H1 (cell line): ENCODE data around the gene POLR2F. TPM values are rescaled to one million over a fixed set of nuclear protein-coding genes. Genes with fewer than 3 reads are reported as not detected.

ENCODE experiments used
- CTCF ChIA-PET: fragments of 300-600 bp; sonication (Branson Sonifier 250); formaldehyde crosslinking; loops from one replicate; lab custom pipeline; 2021; ENCODE audit not compliant: partially characterized antibody; lab: Charles Lee
- POLR2A ChIA-PET: fragments of 300-600 bp; sonication (Branson Sonifier 250); formaldehyde crosslinking; loops from one replicate; lab custom pipeline; 2021; ENCODE audit warnings: inconsistent platforms; ENCODE audit not compliant: partially characterized antibody; lab: Charles Lee
- DNase-seq, 2 experiments: peaks; one replicate each; pipeline versions ENCODE4 v3.0.0 to v3.0.0-alpha.2; 2010 to 2022; ENCODE audit warnings: low spot score in 2 of 2, low read depth in 1 of 2, mixed read lengths in 1 of 2
- FAIRE-seq: peaks from 2 replicates; lab custom pipeline; 2011; peaks lifted over from hg19 to GRCh38; lab: Jason Lieb, UNC
- H2AFZ ChIP-seq: 2 replicates; pipeline ENCODE4 v1.8.1; 2012; ENCODE audit warnings: low read length, inconsistent platforms
- H2AK5ac ChIP-seq: 2 replicates; pipeline ENCODE4 v1.6.1; 2013; ENCODE audit warnings: low read depth, low read length
- H2BK120ac ChIP-seq: replicated peaks from 2 replicates; pipeline ENCODE3; 2013; ENCODE audit warnings: low read depth, low read length, inconsistent platforms
- H2BK12ac ChIP-seq: 2 replicates; pipeline ENCODE4 v1.6.1; 2013; ENCODE audit warnings: low read depth, low read length
- H2BK15ac ChIP-seq: 2 replicates; pipeline ENCODE4 v1.6.1; 2013; ENCODE audit warnings: low read length
- H2BK20ac ChIP-seq: 2 replicates; pipeline ENCODE4 v1.6.1; 2013; ENCODE audit warnings: low read length
- H2BK5ac ChIP-seq: 2 replicates; pipeline ENCODE4 v1.6.1; 2013; ENCODE audit warnings: low read depth, low read length
- H3K14ac ChIP-seq: 2 replicates; pipeline ENCODE4 v1.6.1; 2013; ENCODE audit warnings: inconsistent platforms; ENCODE audit not compliant: insufficient read length
- H3K18ac ChIP-seq: 2 replicates; pipeline ENCODE4 v1.6.1; 2013; ENCODE audit warnings: low read length; ENCODE audit errors: extremely low read depth
- H3K23ac ChIP-seq: 2 replicates; pipeline ENCODE4 v1.6.1; 2013; ENCODE audit warnings: inconsistent platforms; ENCODE audit not compliant: insufficient read length
- H3K23me2 ChIP-seq: 2 replicates; pipeline ENCODE4 v1.6.1; 2013; ENCODE audit warnings: low read depth, low read length
- H3K27ac ChIP-seq: 2 replicates; pipeline ENCODE4 v1.6.1; 2011; ENCODE audit warnings: low read depth, low read length, inconsistent platforms
- H3K27me3 ChIP-seq, 4 experiments: replicated peaks in 1 of 4; 1 replicate in 1 of 4; 2 replicates in 3 of 4; pipeline versions ENCODE4 v1.6.1 to v1.8.1; 2011 to 2013; ENCODE audit warnings: low read length in 3 of 4, mild to moderate bottlenecking in 3 of 4, inconsistent platforms in 2 of 4, mixed read lengths in 2 of 4, moderate library complexity in 1 of 4; ENCODE audit not compliant: control insufficient read depth in 3 of 4, insufficient read depth in 3 of 4; ENCODE audit errors: extremely low read depth in 1 of 4
- H3K36me3 ChIP-seq, 4 experiments: 2 replicates each; pipeline versions ENCODE4 v1.6.1 to v1.8.1; 2011 to 2013; ENCODE audit warnings: mild to moderate bottlenecking in 4 of 4, low read length in 3 of 4, moderate library complexity in 2 of 4, control low read depth in 1 of 4, inconsistent platforms in 1 of 4; ENCODE audit not compliant: insufficient read depth in 4 of 4, control insufficient read depth in 2 of 4
- H3K4ac ChIP-seq: replicated peaks from 2 replicates; pipeline ENCODE3; 2013; ENCODE audit warnings: low read length, low read depth, mixed read lengths, inconsistent platforms; ENCODE audit not compliant: insufficient read length
- H3K4me1 ChIP-seq, 4 experiments: replicated peaks in 1 of 4; 1 replicate in 1 of 4; 2 replicates in 3 of 4; pipeline versions ENCODE4 v1.6.1 to v1.8.1; 2011 to 2013; ENCODE audit warnings: low read length in 3 of 4, inconsistent platforms in 2 of 4, mixed read lengths in 1 of 4; ENCODE audit not compliant: insufficient read depth in 4 of 4, control insufficient read depth in 3 of 4
- H3K4me2 ChIP-seq, 2 experiments: 2 replicates each; pipeline versions ENCODE4 v1.6.1 to v1.8.1; 2011 to 2013; ENCODE audit warnings: low read depth in 2 of 2, low read length in 2 of 2, control low read depth in 1 of 2, inconsistent platforms in 1 of 2, mild to moderate bottlenecking in 1 of 2; ENCODE audit not compliant: insufficient read depth in 1 of 2
- H3K4me3 ChIP-seq, 4 experiments: fragments of 200-600, 300-600 bp in 1 of 4; sonication (generic), shearing (Covaris generic), sonication (Bioruptor Twin) in 1 of 4; 2 replicates each; pipeline versions ENCODE4 v1.5.1 to v1.8.1; 2011 to 2016; ENCODE audit warnings: low read length in 4 of 4, low read depth in 3 of 4, control low read depth in 2 of 4, inconsistent platforms in 2 of 4, mild to moderate bottlenecking in 2 of 4, mixed read lengths in 1 of 4, moderate library complexity in 1 of 4; ENCODE audit not compliant: insufficient read depth in 2 of 4; ENCODE audit errors: extremely low read depth in 1 of 4
- H3K56ac ChIP-seq: replicated peaks from 2 replicates; pipeline ENCODE3; 2013; ENCODE audit warnings: low read depth, mild to moderate bottlenecking, mixed read lengths, low read length, inconsistent platforms; ENCODE audit not compliant: insufficient read length
- H3K79me1 ChIP-seq: 2 replicates; pipeline ENCODE4 v1.6.1; 2013; ENCODE audit warnings: low read depth, low read length, control low read depth
- H3K79me2 ChIP-seq, 2 experiments: 2 replicates each; pipeline versions ENCODE4 v1.6.1 to v1.8.1; 2012 to 2013; ENCODE audit warnings: low read length in 2 of 2, mild to moderate bottlenecking in 2 of 2, inconsistent platforms in 1 of 2; ENCODE audit not compliant: insufficient read depth in 2 of 2, control insufficient read depth in 1 of 2
- H3K9ac ChIP-seq, 4 experiments: replicated peaks in 1 of 4; 1 replicate in 1 of 4; 2 replicates in 3 of 4; pipeline versions ENCODE4 v1.6.1 to v1.8.1; 2011 to 2013; ENCODE audit warnings: low read depth in 3 of 4, low read length in 3 of 4, control low read depth in 2 of 4, mild to moderate bottlenecking in 2 of 4, moderate library complexity in 2 of 4, inconsistent platforms in 1 of 4; ENCODE audit errors: extremely low read depth in 1 of 4
- H3K9me3 ChIP-seq, 2 experiments: 2 replicates each; pipeline versions ENCODE4 v1.6.1 to v1.8.1; 2012 to 2013; ENCODE audit warnings: mild to moderate bottlenecking in 2 of 2, moderate library complexity in 2 of 2, control low read depth in 1 of 2, inconsistent platforms in 1 of 2, low read depth in 1 of 2, low read length in 1 of 2, mixed read lengths in 1 of 2; ENCODE audit not compliant: insufficient read depth in 2 of 2
- H4K20me1 ChIP-seq, 2 experiments: replicated peaks in 1 of 2; 2 replicates each; pipeline versions ENCODE3 to v1.8.1; 2011 to 2013; ENCODE audit warnings: inconsistent platforms in 2 of 2, low read length in 2 of 2, mild to moderate bottlenecking in 1 of 2; ENCODE audit not compliant: insufficient read depth in 2 of 2, control insufficient read depth in 1 of 2
- H4K5ac ChIP-seq: 2 replicates; pipeline ENCODE4 v1.6.1; 2013; ENCODE audit warnings: low read length, low read depth, mixed read lengths, inconsistent platforms; ENCODE audit not compliant: insufficient read length
- H4K8ac ChIP-seq: 2 replicates; pipeline ENCODE4 v1.8.0; 2013; ENCODE audit warnings: mild to moderate bottlenecking, moderate library complexity, low read length, inconsistent platforms; ENCODE audit not compliant: insufficient read depth; ENCODE audit errors: extremely low read depth
- H4K91ac ChIP-seq: replicated peaks from 2 replicates; pipeline ENCODE3; 2013; ENCODE audit warnings: low read length, mixed read lengths, inconsistent platforms; ENCODE audit not compliant: insufficient read length
- BCL11A ChIP-seq, 2 experiments: IDR thresholded peaks; one replicate each; pipeline ENCODE4 v1.6.1; 2011; ENCODE audit warnings: low read depth in 2 of 2, low read length in 2 of 2, mild to moderate bottlenecking in 2 of 2
- CBX5 ChIP-seq: fragments of 300-800, 300-1000 bp; sonication (generic); IDR thresholded peaks from 2 replicates; pipeline ENCODE4 v1.7.1; 2016; ENCODE audit warnings: antibody characterized with exemption, low read length, low read depth
- HDAC2 ChIP-seq, 2 experiments: fragments of 300-600 bp in 1 of 2; sonication (generic) in 1 of 2; IDR thresholded peaks; 2 replicates each; pipeline ENCODE4 v1.6.1; 2011 to 2012; ENCODE audit warnings: low read depth in 2 of 2, low read length in 2 of 2, mild to moderate bottlenecking in 2 of 2, moderate library complexity in 2 of 2, borderline replicate concordance in 1 of 2, inconsistent platforms in 1 of 2
- RXRA ChIP-seq: IDR thresholded peaks from 2 replicates; pipeline ENCODE4 v1.6.1; 2011; ENCODE audit warnings: low read depth, mild to moderate bottlenecking, low read length, moderate library complexity; ENCODE audit not compliant: insufficient read depth
- SUZ12 ChIP-seq: fragments of 200-600 bp; sonication (generic); IDR thresholded peaks from 2 replicates; pipeline ENCODE4 v1.6.1; 2012; ENCODE audit warnings: mild to moderate bottlenecking, inconsistent platforms, low read length, moderate library complexity, mixed read lengths
- TBP ChIP-seq: IDR thresholded peaks from 2 replicates; pipeline ENCODE4 v1.6.1; 2011; ENCODE audit warnings: low read depth, low read length, improper control_type of control experiment
- WGBS, 2 experiments: shearing (Covaris generic) in 1 of 2; methylation state at CpG; one replicate each; pipeline versions ENCODE4 v1.1.6 to v1.1.7; 2013 to 2015; ENCODE audit warnings: low lambda C conversion rate in 2 of 2, mixed read lengths in 2 of 2, inconsistent platforms in 1 of 2, low coverage in 1 of 2, missing lambda C conversion rate in 1 of 2; ENCODE audit not compliant: insufficient replicate concordance in 2 of 2, insufficient coverage in 1 of 2, insufficient read length in 1 of 2; ENCODE audit errors: extremely low coverage in 1 of 2, missing lambda C conversion rate in 1 of 2; 5-methylcytosine and 5-hydroxymethylcytosine counted together
- polyA plus RNA-seq, 7 experiments: library from polyadenylated mRNA; depleted of rRNA in 3 of 7; stranded (reverse) in 5 of 7; unstranded in 2 of 7; fragments of >200 nt in 5 of 7; fragments of 200-250 nt in 2 of 7; gene quantifications; 1 replicate in 5 of 7; 2 replicates in 1 of 7; 4 replicates in 1 of 7; pipeline versions ENCODE4 v1.2.1 to v1.2.3, GENCODE V29; 2011 to 2013; ENCODE audit warnings: missing spikeins in 2 of 7, mixed read lengths in 2 of 7
- total RNA-seq: library from RNA; stranded (reverse); fragmentation: NEBNext Ultra II Directional; extraction: Animal tissue kit (Norgen Biotek cat#: 25700); gene quantifications from 2 replicates; pipeline ENCODE4 v1.2.1, GENCODE V29; 2021
- TF ChIP-seq, protein P1 (sequence below): IDR thresholded peaks from 2 replicates; pipeline ENCODE4 v1.6.1; 2011; ENCODE audit warnings: low read length, improper control_type of control experiment

Gene POLR2F
- total and polyA plus RNA-seq, 2 of the 8 experiments (the other 6 are each of a cell fraction or from before 2014, with no cell fraction given), result 150 to 176 TPM

DNA sequence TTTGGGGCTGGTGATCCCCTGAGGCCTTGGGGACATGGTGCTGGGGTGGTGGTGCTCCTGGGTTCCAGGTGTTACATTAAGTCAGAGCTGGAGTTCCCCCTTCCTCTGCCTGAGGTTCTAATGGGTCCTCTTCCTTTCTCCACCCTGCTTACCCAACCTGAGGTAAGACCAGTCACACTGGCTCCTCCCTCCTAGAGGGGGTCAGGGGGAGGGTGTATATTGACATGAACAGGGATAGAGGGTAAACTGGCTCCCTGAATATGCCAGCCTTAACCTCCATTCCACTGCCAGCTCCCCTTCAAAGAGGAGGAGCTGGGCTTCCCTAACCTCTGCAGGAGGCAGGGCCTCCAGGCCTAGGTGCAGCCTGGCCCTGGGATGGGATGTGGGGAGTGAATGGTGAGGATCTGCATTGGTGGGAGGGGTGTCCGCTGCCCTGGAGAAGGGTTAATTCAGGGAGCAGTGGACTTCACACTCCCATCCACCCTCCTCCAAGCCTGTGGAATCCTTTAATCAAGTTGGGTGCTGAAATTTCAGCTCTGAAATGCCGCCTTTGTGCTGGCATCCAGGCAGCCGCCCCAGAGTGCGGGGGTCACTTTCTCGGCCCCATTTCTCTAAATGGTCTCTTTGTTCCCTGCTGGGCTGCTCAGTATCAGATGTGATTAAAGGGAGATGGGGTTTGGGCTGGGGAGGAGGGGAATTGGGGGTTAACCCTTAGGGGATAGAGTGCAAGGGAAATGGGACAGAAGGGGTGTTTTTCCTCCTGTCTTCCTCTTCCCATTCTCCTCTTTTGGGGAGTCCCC lies 15.2 kb downstream of the POLR2F start:
- Histone ChIP-seq H3K27ac (no peak overlapping the region), H3K4me3 (no peak overlapping the region), H3K23me2 (peaks cover 2% of the 10 kb centered on the region; the same call in 1 of the 2 replicates), H3K14ac (no peak overlapping the region), H2AK5ac (no peak overlapping the region), H3K79me1 (peaks cover 9% of the 10 kb centered on the region), H2BK12ac (no peak overlapping the region), H2BK15ac (no peak overlapping the region), H4K91ac (no peak overlapping the region), H2BK120ac (no peak overlapping the region), H4K20me1 (peaks cover 2 to 3% of the 10 kb centered on the region in 2 experiments), H3K18ac (no peak overlapping the region), H3K56ac (no peak overlapping the region), H3K9ac (no peak overlapping the region), H3K23ac (no peak overlapping the region), H3K4me2 (no peak overlapping the region; a peak in 1 of 4 replicates), H3K4ac (no peak overlapping the region), H4K8ac (no peak overlapping the region), H3K36me3 (peaks cover 4 to 22% (median 9%) of the 10 kb centered on the region in 4 experiments; a peak in 7 of 8 replicates), H2BK5ac (no peak overlapping the region), H2BK20ac (no peak overlapping the region), H3K4me1 (peaks cover 6 to 20% (median 11%) of the 10 kb centered on the region in 4 experiments), H3K9me3 (no peaks in the 10 kb centered on the region), H3K27me3 (no peaks in the 10 kb centered on the region), H4K5ac (no peak overlapping the region), H3K79me2 (0 out of 4 replicates have a peak, but pooled peaks cover 0 to 3% of the 10 kb centered on the region in 2 experiments), H2AFZ (no peak overlapping the region)
- DNase-seq, result no peak
- no peak for FAIRE-seq
- POLR2A ChIA-PET, result interaction anchor here (0.7 to 2.6 kb wide), 5 partner anchors 11 to 70 kb away, joined by 3 to 9 read pairs (median 3); no protein-coding TSS in a partner anchor
- CTCF ChIA-PET, result interaction anchor here (0.9 to 5.3 kb wide), 6 partner anchors 8 to 58 kb away, joined by 3 to 27 read pairs (median 4); no protein-coding TSS in a partner anchor
- WGBS, 2 experiments, result 94% methylated on average over 4 of the region's 5 CpGs; no CpG with 5 or more reads in 1 of the 2 experiments
- TF ChIP-seq CBX5, result no peak
- TF ChIP-seq SUZ12, result no peak
- TF ChIP-seq HDAC2 (IDR thresholded peaks at IDR 0.05; ENCODE audit: borderline replicate concordance in 1 of 2, low read depth in 2 of 2, low read length in 2 of 2), result no peak
- no peak for TF ChIP-seq BCL11A (IDR thresholded peaks at IDR 0.05; ENCODE audit: low read depth in 2 of 2, low read length in 2 of 2)
- TF ChIP-seq, protein P1, sequence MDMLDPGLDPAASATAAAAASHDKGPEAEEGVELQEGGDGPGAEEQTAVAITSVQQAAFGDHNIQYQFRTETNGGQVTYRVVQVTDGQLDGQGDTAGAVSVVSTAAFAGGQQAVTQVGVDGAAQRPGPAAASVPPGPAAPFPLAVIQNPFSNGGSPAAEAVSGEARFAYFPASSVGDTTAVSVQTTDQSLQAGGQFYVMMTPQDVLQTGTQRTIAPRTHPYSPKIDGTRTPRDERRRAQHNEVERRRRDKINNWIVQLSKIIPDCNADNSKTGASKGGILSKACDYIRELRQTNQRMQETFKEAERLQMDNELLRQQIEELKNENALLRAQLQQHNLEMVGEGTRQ, result no peak
- no peak for TF ChIP-seq TBP
- TF ChIP-seq RXRA, result no peak
